DMS 273 (cell line): Measurements from ENCODE around the gene DPH2.

Source experiments
- DNase-seq: peaks from one replicate; lab custom pipeline; 2025; ENCODE audit not compliant: unreplicated experiment; lab: John Stamatoyannopoulos, UW

The DPH2 gene

GRCh38 chr1:43969746-43970466 is at the start of gene DPH2:
TSS of gene DPH2 (plus strand) at chr1:43970010. CDS start at chr1:43970176, 166 bp downstream.
- peak; percentile 99 for DNase-seq

- no peak for DNase-seq
These were observed 48.8 kb upstream of the DPH2 start for GRCh38 chr1:43921022-43921421.

- DNase-seq = no peak
These were observed 45.3 kb upstream of the DPH2 start for GRCh38 chr1:43924516-43924915.

GRCh38 chr1:43925846-43926245 is 44.0 kb upstream of the DPH2 start:
- no peak for DNase-seq

- peak; percentile 59 for DNase-seq
These were observed 39.5 kb upstream of the DPH2 start for GRCh38 chr1:43930168-43930948.

GRCh38 chr1:43930949-43931275 is 38.9 kb upstream of the DPH2 start:
- no peak for DNase-seq

- DNase-seq = no peak
These were observed 37.8 kb upstream of the DPH2 start for GRCh38 chr1:43931711-43932660.

GRCh38 chr1:43932786-43933385 is 36.9 kb upstream of the DPH2 start:
- DNase-seq = no peak

GRCh38 chr1:43933386-43934100 is 36.3 kb upstream of the DPH2 start, which contains the start of gene ARTN:
TSS of gene ARTN (plus strand) at chr1:43933801. CDS start at chr1:43935657, 1,856 bp downstream.
- DNase-seq = peak; percentile 71

GRCh38 chr1:43934101-43934985 is 35.5 kb upstream of the DPH2 start:
- peak; percentile 84 for DNase-seq

GRCh38 chr1:43934986-43935324 is 34.9 kb upstream of the DPH2 start:
- no peak for DNase-seq

GRCh38 chr1:43935711-43936427 is 33.9 kb upstream of the DPH2 start:
- DNase-seq = no peak

- DNase-seq = peak; percentile 78
These were observed 33.2 kb upstream of the DPH2 start for GRCh38 chr1:43936431-43937151.

- DNase-seq = no peak
These were observed 32.5 kb upstream of the DPH2 start for GRCh38 chr1:43937179-43937865.

- DNase-seq = no peak
These were observed 31.4 kb upstream of the DPH2 start for GRCh38 chr1:43938383-43938782.

GRCh38 chr1:43938892-43939587 is 30.8 kb upstream of the DPH2 start:
- no peak for DNase-seq

GRCh38 chr1:43942411-43942810 is 27.4 kb upstream of the DPH2 start:
- no peak for DNase-seq
